Neural cell (in vitro differentiated cells): ENCODE data around the gene NISCH.

Source experiments
- CTCF ChIP-seq: fragments of 450-650 bp; IDR thresholded peaks from 2 replicates; pipeline ENCODE4 v1.5.1; 2014; ENCODE audit warnings: antibody characterized with exemption, mild to moderate bottlenecking, moderate library complexity; ENCODE audit not compliant: poor library complexity, severe bottlenecking
- POLR2AphosphoS5 ChIP-seq: IDR thresholded peaks from 2 replicates; pipeline ENCODE4 v1.6.1; 2012
- RAD21 ChIP-seq: fragments of 450-650 bp; conservative IDR thresholded peaks from 2 replicates; pipeline ENCODE4 v1.6.1; 2014; ENCODE audit warnings: antibody characterized with exemption, mild to moderate bottlenecking, moderate library complexity

DNA sequence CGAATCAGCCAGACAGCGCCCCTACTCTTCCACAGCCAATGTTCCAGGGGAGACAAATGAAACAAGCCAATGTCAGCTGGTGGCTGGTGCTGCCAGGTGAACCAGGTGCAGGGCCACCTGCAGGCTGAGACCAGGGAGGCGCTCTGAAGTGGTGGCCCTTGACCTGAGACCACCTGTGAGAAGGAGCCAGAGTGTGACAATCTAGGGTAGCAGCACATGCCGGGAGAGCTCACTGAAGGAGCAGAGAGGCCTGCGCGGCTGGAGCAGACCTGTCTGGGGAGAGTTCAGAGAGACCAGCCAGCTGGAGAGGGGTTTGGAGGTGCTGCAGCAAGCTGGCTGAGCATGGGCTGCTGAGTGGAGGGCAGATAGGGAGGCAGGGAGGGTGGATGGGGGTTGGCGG, 39.0 kb downstream of the NISCH start:
- TF ChIP-seq CTCF (no peak), POLR2AphosphoS5 (peak; percentile 4), RAD21 (no peak)
